HEK293 (cell line): ENCODE results near the gene ZNF708.

Experiments used
- CTCF ChIA-PET: fragments of 350-600 bp; formaldehyde crosslinking; extraction: SDS; loops from one replicate; lab custom pipeline; 2021; ENCODE audit warnings: antibody characterized with exemption; lab: Yijun Ruan, JAX
- POLR2A ChIA-PET: fragments of 300-600 bp; formaldehyde crosslinking; extraction: SDS; loops from one replicate; lab custom pipeline; 2020; ENCODE audit warnings: antibody characterized with exemption, inconsistent platforms; lab: Yijun Ruan, JAX
- H3K27ac ChIP-seq: fragments of 200-500 bp; sonication (Bioruptor generic); 2 replicates; pipeline ENCODE4 v1.5.1; 2014; ENCODE audit warnings: low read depth, low read length, control low read depth, inconsistent platforms; ENCODE audit errors: extremely low read depth
- H3K36me3 ChIP-seq, 2 experiments: fragments of 200-500 bp in 1 of 2; sonication (Bioruptor generic) in 1 of 2; 1 replicate in 1 of 2; 2 replicates in 1 of 2; pipeline ENCODE4 v1.5.1; 2014 to 2017; ENCODE audit warnings: inconsistent platforms in 2 of 2, low read length in 2 of 2; ENCODE audit not compliant: control insufficient read depth in 2 of 2, insufficient read depth in 1 of 2
- H3K4me1 ChIP-seq: fragments of 200-500 bp; sonication (Bioruptor generic); 2 replicates; pipeline ENCODE4 v1.5.1; 2014; ENCODE audit warnings: mild to moderate bottlenecking, low read length, inconsistent platforms; ENCODE audit not compliant: control insufficient read depth, insufficient read depth
- H3K4me3 ChIP-seq: 2 replicates; pipeline ENCODE4 v1.5.1; 2011; ENCODE audit warnings: low read depth, mild to moderate bottlenecking, control low read depth, low read length, moderate library complexity
- H3K9me3 ChIP-seq: fragments of 200-500 bp; sonication (Bioruptor generic); 2 replicates; pipeline ENCODE4 v1.5.1; 2014; ENCODE audit warnings: low read depth, low read length, inconsistent platforms; ENCODE audit not compliant: control insufficient read depth, insufficient read depth
- GLI4 ChIP-seq: fragments of 450-650 bp; formaldehyde crosslinking; IDR thresholded peaks from 2 replicates; pipeline ENCODE4 v1.5.1; 2016; ENCODE audit warnings: missing biosample characterization, missing genetic modification characterization
- RBAK ChIP-seq: fragments of 450-650 bp; formaldehyde crosslinking; IDR thresholded peaks from 2 replicates; pipeline ENCODE4 v1.5.1; 2016; ENCODE audit warnings: missing biosample characterization, missing genetic modification characterization
- SETDB1 ChIP-seq: IDR thresholded peaks from one replicate; pipeline ENCODE4 v1.6.1; 2017; ENCODE audit warnings: mild to moderate bottlenecking, low read length, moderate library complexity, mixed read lengths; ENCODE audit not compliant: insufficient read length
- SP2 ChIP-seq: fragments of 450-650 bp; formaldehyde crosslinking; IDR thresholded peaks from 2 replicates; pipeline ENCODE4 v1.5.1; 2016; ENCODE audit warnings: missing biosample characterization, missing genetic modification characterization
- SP7 ChIP-seq: fragments of 450-650 bp; formaldehyde crosslinking; IDR thresholded peaks from 2 replicates; pipeline ENCODE4 v1.5.1; 2016; ENCODE audit warnings: missing biosample characterization, missing genetic modification characterization
- ZBTB20 ChIP-seq: fragments of 450-650 bp; formaldehyde crosslinking; IDR thresholded peaks from 2 replicates; pipeline ENCODE4 v1.5.1; 2016; ENCODE audit warnings: missing biosample characterization, missing genetic modification characterization
- ZFP69B ChIP-seq: fragments of 450-650 bp; formaldehyde crosslinking; IDR thresholded peaks from 2 replicates; pipeline ENCODE4 v1.5.1; 2016; ENCODE audit warnings: missing biosample characterization, missing genetic modification characterization
- ZNF174 ChIP-seq: fragments of 450-650 bp; formaldehyde crosslinking; IDR thresholded peaks from 2 replicates; pipeline ENCODE4 v1.5.0; 2017; ENCODE audit warnings: missing biosample characterization, mild to moderate bottlenecking, missing genetic modification characterization
- ZNF211 ChIP-seq: fragments of 450-650 bp; formaldehyde crosslinking; IDR thresholded peaks from 2 replicates; pipeline ENCODE4 v1.5.1; 2016; ENCODE audit warnings: low read depth, missing biosample characterization, missing genetic modification characterization
- ZNF23 ChIP-seq: fragments of 450-650 bp; formaldehyde crosslinking; IDR thresholded peaks from 2 replicates; pipeline ENCODE4 v1.5.1; 2016; ENCODE audit warnings: missing biosample characterization, missing genetic modification characterization, borderline replicate concordance
- ZNF248 ChIP-seq: fragments of 450-650 bp; formaldehyde crosslinking; IDR thresholded peaks from 2 replicates; pipeline ENCODE4 v1.5.1; 2017; ENCODE audit warnings: missing biosample characterization, missing genetic modification characterization
- ZNF426 ChIP-seq: fragments of 450-650 bp; formaldehyde crosslinking; IDR thresholded peaks from 2 replicates; pipeline ENCODE4 v1.5.1; 2017; ENCODE audit warnings: missing biosample characterization, missing genetic modification characterization, mild to moderate bottlenecking, inconsistent platforms, moderate library complexity
- ZNF707 ChIP-seq: fragments of 450-650 bp; formaldehyde crosslinking; IDR thresholded peaks from 2 replicates; pipeline ENCODE4 v1.5.1; 2016; ENCODE audit warnings: missing biosample characterization, missing genetic modification characterization
- ZXDB ChIP-seq: fragments of 450-650 bp; formaldehyde crosslinking; IDR thresholded peaks from 2 replicates; pipeline ENCODE4 v1.5.1; 2016; ENCODE audit warnings: missing biosample characterization, missing genetic modification characterization
- TF ChIP-seq, protein P1 (sequence below): fragments of 450-650 bp; formaldehyde crosslinking; IDR thresholded peaks from 2 replicates; pipeline ENCODE4 v1.5.1; 2016; ENCODE audit warnings: missing biosample characterization, missing genetic modification characterization
- TF ChIP-seq, protein P2 (sequence below): fragments of 450-650 bp; formaldehyde crosslinking; optimal IDR thresholded peaks from 2 replicates; pipeline ENCODE3; 2016; ENCODE audit warnings: missing biosample characterization, mild to moderate bottlenecking, missing genetic modification characterization
- TF ChIP-seq, protein P3 (sequence below): fragments of 450-650 bp; IDR thresholded peaks from 2 replicates; pipeline ENCODE4 v1.5.1; 2018; ENCODE audit warnings: missing biosample characterization, mild to moderate bottlenecking, missing genetic modification characterization
- TF ChIP-seq, protein P4 (sequence below): fragments of 450-650 bp; formaldehyde crosslinking; IDR thresholded peaks from 2 replicates; pipeline ENCODE4 v1.5.1; 2016; ENCODE audit warnings: missing biosample characterization, missing genetic modification characterization
- TF ChIP-seq, protein P5 (sequence below): fragments of 450-650 bp; formaldehyde crosslinking; IDR thresholded peaks from 2 replicates; pipeline ENCODE4 v1.5.1; 2016; ENCODE audit warnings: missing biosample characterization, missing genetic modification characterization
- TF ChIP-seq, protein P6 (sequence below): fragments of 450-650 bp; formaldehyde crosslinking; IDR thresholded peaks from 2 replicates; pipeline ENCODE4 v1.5.1; 2016; ENCODE audit warnings: missing biosample characterization, missing genetic modification characterization
- TF ChIP-seq, protein P7 (sequence below): fragments of 450-650 bp; formaldehyde crosslinking; IDR thresholded peaks from 2 replicates; pipeline ENCODE4 v1.5.1; 2016; ENCODE audit warnings: missing biosample characterization, missing genetic modification characterization
- TF ChIP-seq, protein P8 (sequence below): fragments of 450-650 bp; formaldehyde crosslinking; IDR thresholded peaks from 2 replicates; pipeline ENCODE4 v1.5.1; 2016; ENCODE audit warnings: missing biosample characterization, missing genetic modification characterization

Gene ZNF708

DNA sequence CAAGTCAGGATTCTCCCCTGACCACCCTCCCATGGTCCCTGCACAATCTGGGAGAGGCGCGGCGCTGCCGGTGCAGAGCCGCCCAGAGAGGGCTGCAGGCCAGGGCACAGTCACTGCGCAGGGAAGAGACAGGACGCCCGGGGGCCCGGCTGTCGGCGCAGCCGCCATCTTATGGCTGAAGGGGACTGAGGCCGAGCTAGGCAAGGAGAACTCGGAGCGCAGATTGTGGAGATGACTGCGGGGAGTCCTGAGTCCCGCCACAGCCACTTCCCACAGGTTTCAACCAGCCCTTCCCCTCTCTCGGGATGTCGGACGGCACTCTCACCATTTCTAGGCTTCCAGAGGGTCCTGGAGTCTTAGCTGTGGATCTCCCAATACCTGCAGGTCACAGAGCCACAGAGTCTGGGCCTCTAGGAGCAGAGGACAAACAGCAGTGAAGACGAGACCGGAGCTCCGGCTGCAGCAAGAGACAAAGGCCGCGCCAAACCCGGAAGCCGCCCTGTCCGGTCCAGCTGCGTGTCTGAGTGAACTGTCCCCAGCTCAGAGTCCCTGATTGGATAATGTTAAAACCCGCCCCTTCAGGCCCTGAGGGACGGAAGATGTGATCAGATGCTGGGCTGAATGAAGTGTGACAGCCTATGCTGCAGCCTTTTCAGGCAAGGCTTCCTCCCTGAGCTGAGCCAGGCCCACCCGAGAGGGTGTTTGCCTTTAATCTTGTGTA, at the start of gene ZNF708 (continued):
- no peak for TF ChIP-seq ZNF248 (tag by site-specific recombination)
- TF ChIP-seq ZNF23 (tag by site-specific recombination): no peak
- TF ChIP-seq, protein P1, sequence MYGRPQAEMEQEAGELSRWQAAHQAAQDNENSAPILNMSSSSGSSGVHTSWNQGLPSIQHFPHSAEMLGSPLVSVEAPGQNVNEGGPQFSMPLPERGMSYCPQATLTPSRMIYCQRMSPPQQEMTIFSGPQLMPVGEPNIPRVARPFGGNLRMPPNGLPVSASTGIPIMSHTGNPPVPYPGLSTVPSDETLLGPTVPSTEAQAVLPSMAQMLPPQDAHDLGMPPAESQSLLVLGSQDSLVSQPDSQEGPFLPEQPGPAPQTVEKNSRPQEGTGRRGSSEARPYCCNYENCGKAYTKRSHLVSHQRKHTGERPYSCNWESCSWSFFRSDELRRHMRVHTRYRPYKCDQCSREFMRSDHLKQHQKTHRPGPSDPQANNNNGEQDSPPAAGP (tag by site-specific recombination): no peak
- TF ChIP-seq, protein P2, sequence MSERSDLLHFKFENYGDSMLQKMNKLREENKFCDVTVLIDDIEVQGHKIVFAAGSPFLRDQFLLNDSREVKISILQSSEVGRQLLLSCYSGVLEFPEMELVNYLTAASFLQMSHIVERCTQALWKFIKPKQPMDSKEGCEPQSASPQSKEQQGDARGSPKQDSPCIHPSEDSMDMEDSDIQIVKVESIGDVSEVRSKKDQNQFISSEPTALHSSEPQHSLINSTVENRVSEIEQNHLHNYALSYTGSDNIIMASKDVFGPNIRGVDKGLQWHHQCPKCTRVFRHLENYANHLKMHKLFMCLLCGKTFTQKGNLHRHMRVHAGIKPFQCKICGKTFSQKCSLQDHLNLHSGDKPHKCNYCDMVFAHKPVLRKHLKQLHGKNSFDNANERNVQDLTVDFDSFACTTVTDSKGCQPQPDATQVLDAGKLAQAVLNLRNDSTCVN (tag by site-specific recombination): peak; percentile 27
- peak; percentile 53; the same call in 1 of the 2 replicates for TF ChIP-seq ZBTB20 (tag by site-specific recombination)
- TF ChIP-seq SP2 (tag by site-specific recombination): peak; percentile 75
- TF ChIP-seq ZXDB (tag by site-specific recombination): peak; percentile 46; the same call in 1 of the 2 replicates
- TF ChIP-seq ZNF707 (tag by site-specific recombination): no peak
- TF ChIP-seq RBAK (tag by site-specific recombination): no peak
- TF ChIP-seq, protein P3, sequence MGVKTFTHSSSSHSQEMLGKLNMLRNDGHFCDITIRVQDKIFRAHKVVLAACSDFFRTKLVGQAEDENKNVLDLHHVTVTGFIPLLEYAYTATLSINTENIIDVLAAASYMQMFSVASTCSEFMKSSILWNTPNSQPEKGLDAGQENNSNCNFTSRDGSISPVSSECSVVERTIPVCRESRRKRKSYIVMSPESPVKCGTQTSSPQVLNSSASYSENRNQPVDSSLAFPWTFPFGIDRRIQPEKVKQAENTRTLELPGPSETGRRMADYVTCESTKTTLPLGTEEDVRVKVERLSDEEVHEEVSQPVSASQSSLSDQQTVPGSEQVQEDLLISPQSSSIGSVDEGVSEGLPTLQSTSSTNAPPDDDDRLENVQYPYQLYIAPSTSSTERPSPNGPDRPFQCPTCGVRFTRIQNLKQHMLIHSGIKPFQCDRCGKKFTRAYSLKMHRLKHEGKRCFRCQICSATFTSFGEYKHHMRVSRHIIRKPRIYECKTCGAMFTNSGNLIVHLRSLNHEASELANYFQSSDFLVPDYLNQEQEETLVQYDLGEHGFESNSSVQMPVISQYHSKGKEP: no peak
- no peak for TF ChIP-seq ZFP69B
- no peak for TF ChIP-seq SP7 (tag by site-specific recombination)
- TF ChIP-seq, protein P4, sequence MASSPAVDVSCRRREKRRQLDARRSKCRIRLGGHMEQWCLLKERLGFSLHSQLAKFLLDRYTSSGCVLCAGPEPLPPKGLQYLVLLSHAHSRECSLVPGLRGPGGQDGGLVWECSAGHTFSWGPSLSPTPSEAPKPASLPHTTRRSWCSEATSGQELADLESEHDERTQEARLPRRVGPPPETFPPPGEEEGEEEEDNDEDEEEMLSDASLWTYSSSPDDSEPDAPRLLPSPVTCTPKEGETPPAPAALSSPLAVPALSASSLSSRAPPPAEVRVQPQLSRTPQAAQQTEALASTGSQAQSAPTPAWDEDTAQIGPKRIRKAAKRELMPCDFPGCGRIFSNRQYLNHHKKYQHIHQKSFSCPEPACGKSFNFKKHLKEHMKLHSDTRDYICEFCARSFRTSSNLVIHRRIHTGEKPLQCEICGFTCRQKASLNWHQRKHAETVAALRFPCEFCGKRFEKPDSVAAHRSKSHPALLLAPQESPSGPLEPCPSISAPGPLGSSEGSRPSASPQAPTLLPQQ: no peak

DNA sequence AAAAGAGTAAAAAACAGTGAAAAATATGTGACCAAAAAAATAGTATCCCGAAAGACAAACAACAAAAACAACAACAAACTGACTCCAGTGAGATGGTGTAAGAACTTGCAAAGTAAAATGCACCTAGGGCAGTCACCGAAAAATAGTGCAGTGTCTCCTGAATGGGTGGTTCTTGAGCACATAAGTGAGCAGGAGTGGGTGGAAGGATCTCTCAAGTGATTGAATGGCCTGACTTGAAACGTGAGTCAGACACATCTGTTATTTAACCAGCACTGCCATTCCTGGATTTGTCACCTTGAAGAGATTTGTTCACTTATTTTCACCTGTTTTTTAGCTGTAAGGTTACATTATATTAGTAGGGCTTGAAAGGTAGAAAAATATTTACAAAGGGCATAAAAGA, 33.1 kb upstream of the ZNF708 start:
- Histone ChIP-seq H3K36me3 (peaks cover 28 to 65% of the 10 kb centered on the region in 2 experiments), H3K4me1 (no peaks in the 10 kb centered on the region), H3K4me3 (no peak overlapping the region), H3K27ac (no peak overlapping the region), H3K9me3 (no peaks in the 10 kb centered on the region; the same call in 1 of the 2 replicates)
- POLR2A ChIA-PET: no interaction called here
- CTCF ChIA-PET: no interaction called here
- TF ChIP-seq, protein P3: no peak
- no peak for TF ChIP-seq SETDB1
- no peak for TF ChIP-seq ZNF426
- TF ChIP-seq ZNF211 (tag by site-specific recombination): no peak
- TF ChIP-seq, protein P5, sequence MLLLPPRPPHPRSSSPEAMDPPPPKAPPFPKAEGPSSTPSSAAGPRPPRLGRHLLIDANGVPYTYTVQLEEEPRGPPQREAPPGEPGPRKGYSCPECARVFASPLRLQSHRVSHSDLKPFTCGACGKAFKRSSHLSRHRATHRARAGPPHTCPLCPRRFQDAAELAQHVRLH (tag by site-specific recombination): no peak
- TF ChIP-seq GLI4 (tag by site-specific recombination): no peak
- TF ChIP-seq, protein P2 (tag by site-specific recombination): no peak
- TF ChIP-seq, protein P6, sequence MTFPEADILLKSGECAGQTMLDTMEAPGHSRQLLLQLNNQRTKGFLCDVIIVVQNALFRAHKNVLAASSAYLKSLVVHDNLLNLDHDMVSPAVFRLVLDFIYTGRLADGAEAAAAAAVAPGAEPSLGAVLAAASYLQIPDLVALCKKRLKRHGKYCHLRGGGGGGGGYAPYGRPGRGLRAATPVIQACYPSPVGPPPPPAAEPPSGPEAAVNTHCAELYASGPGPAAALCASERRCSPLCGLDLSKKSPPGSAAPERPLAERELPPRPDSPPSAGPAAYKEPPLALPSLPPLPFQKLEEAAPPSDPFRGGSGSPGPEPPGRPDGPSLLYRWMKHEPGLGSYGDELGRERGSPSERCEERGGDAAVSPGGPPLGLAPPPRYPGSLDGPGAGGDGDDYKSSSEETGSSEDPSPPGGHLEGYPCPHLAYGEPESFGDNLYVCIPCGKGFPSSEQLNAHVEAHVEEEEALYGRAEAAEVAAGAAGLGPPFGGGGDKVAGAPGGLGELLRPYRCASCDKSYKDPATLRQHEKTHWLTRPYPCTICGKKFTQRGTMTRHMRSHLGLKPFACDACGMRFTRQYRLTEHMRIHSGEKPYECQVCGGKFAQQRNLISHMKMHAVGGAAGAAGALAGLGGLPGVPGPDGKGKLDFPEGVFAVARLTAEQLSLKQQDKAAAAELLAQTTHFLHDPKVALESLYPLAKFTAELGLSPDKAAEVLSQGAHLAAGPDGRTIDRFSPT (tag by site-specific recombination): no peak
- TF ChIP-seq ZNF174 (tag by site-specific recombination): no peak
- TF ChIP-seq, protein P7, sequence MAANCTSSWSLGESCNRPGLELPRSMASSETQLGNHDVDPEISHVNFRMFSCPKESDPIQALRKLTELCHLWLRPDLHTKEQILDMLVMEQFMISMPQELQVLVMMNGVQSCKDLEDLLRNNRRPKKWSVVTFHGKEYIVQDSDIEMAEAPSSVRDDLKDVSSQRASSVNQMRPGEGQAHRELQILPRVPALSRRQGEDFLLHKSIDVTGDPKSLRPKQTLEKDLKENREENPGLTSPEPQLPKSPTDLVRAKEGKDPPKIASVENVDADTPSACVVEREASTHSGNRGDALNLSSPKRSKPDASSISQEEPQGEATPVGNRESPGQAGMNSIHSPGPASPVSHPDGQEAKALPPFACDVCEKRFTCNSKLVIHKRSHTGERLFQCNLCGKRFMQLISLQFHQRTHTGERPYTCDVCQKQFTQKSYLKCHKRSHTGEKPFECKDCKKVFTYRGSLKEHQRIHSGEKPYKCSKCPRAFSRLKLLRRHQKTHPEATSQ (tag by site-specific recombination): no peak
- TF ChIP-seq, protein P8, sequence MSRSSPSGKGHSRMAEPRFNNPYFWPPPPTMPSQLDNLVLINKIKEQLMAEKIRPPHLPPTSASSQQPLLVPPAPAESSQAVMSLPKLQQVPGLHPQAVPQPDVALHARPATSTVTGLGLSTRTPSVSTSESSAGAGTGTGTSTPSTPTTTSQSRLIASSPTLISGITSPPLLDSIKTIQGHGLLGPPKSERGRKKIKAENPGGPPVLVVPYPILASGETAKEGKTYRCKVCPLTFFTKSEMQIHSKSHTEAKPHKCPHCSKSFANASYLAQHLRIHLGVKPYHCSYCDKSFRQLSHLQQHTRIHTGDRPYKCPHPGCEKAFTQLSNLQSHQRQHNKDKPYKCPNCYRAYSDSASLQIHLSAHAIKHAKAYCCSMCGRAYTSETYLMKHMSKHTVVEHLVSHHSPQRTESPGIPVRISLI (tag by site-specific recombination): no peak
